OCI-LY1 (cell line): Measurements from ENCODE around the gene FAM53A.

Experiments used
- H2AFZ ChIP-seq: fragments of 200-600 bp; sonication (generic), shearing (Covaris generic); 2 replicates; pipeline ENCODE4 v1.6.0; 2014; ENCODE audit warnings: antibody characterized with exemption, mild to moderate bottlenecking, low read length
- H3F3A ChIP-seq: fragments of 200-600 bp; sonication (generic), shearing (Covaris generic); 2 replicates; pipeline ENCODE4 v1.6.0; 2014; ENCODE audit warnings: mild to moderate bottlenecking, antibody characterized with exemption, low read length, moderate library complexity; ENCODE audit not compliant: insufficient read depth
- H3K27ac ChIP-seq: fragments of 200-600 bp; sonication (generic); 2 replicates; pipeline ENCODE4 v1.5.1; 2014; ENCODE audit warnings: low read length, mixed run types, mild to moderate bottlenecking, low read depth; ENCODE audit not compliant: poor library complexity, severe bottlenecking
- H3K27me3 ChIP-seq: fragments of 200-600 bp; sonication (generic); 2 replicates; pipeline ENCODE4 v1.6.0; 2014; ENCODE audit warnings: antibody characterized with exemption, mild to moderate bottlenecking, low read length, moderate library complexity; ENCODE audit not compliant: insufficient read depth
- H3K36me3 ChIP-seq: fragments of 200-600 bp; sonication (generic); 2 replicates; pipeline ENCODE4 v1.6.1; 2014; ENCODE audit warnings: mild to moderate bottlenecking, antibody characterized with exemption, low read length, moderate library complexity, mixed read lengths; ENCODE audit not compliant: insufficient read depth
- H3K4me1 ChIP-seq: fragments of 200-600 bp; sonication (generic); 2 replicates; pipeline ENCODE4 v1.5.1; 2014; ENCODE audit warnings: mild to moderate bottlenecking, low read length, moderate library complexity; ENCODE audit not compliant: insufficient read depth, severe bottlenecking
- H3K4me2 ChIP-seq: fragments of 200-600 bp; sonication (generic), shearing (Covaris generic); 2 replicates; pipeline ENCODE4 v1.6.1; 2014; ENCODE audit warnings: low read length
- H3K4me3 ChIP-seq: fragments of 200-600 bp; sonication (generic); 2 replicates; pipeline ENCODE4 v1.5.1; 2014; ENCODE audit warnings: low read length, low read depth, mild to moderate bottlenecking, mixed read lengths; ENCODE audit not compliant: poor library complexity, severe bottlenecking
- H3K79me2 ChIP-seq: fragments of 200-600 bp; shearing (Covaris generic); 2 replicates; pipeline ENCODE4 v1.6.1; 2016; ENCODE audit warnings: mixed run types, low read length, mixed read lengths; ENCODE audit not compliant: insufficient read depth
- H3K9ac ChIP-seq: fragments of 200-600 bp; sonication (generic), shearing (Covaris generic); 2 replicates; pipeline ENCODE4 v1.6.1; 2014; ENCODE audit warnings: mild to moderate bottlenecking, low read length, mixed read lengths
- H3K9me2 ChIP-seq: fragments of 200-600 bp; sonication (generic), shearing (Covaris generic); 2 replicates; pipeline ENCODE4 v1.6.1; 2014; ENCODE audit warnings: low read depth, mild to moderate bottlenecking, low read length, mixed read lengths
- H3K9me3 ChIP-seq: fragments of 200-600 bp; shearing (Covaris generic); 2 replicates; pipeline ENCODE4 v1.6.1; 2014; ENCODE audit warnings: low read length, mixed read lengths
- H4K20me1 ChIP-seq: fragments of 200-600 bp; sonication (generic), shearing (Covaris generic); 2 replicates; pipeline ENCODE4 v1.6.0; 2016; ENCODE audit warnings: mild to moderate bottlenecking, low read length; ENCODE audit not compliant: insufficient read depth
- CTCF ChIP-seq: fragments of 200-600 bp; sonication (generic), shearing (Covaris generic); IDR thresholded peaks from 2 replicates; pipeline ENCODE4 v1.5.1; 2017; ENCODE audit warnings: mild to moderate bottlenecking, antibody characterized with exemption, low read length, moderate library complexity, mixed read lengths
- EZH2 ChIP-seq: fragments of 200-600 bp; sonication (generic), shearing (Covaris generic); IDR thresholded peaks from 2 replicates; pipeline ENCODE4 v1.8.0; 2017; ENCODE audit warnings: borderline replicate concordance, mixed run types, mild to moderate bottlenecking, antibody characterized with exemption, low read length, moderate library complexity, mixed read lengths

FAM53A gene

GRCh38 chr4:1622238-1622637 is 61.9 kb downstream of the FAM53A start:
- H3K36me3 ChIP-seq = no peaks in the 10 kb centered on the region
- no peaks in the 10 kb centered on the region for H3K9me2 ChIP-seq
- H4K20me1 ChIP-seq = no peaks in the 10 kb centered on the region
- H3K9me3 ChIP-seq = no peaks in the 10 kb centered on the region
- no peaks in the 10 kb centered on the region for H3F3A ChIP-seq
- no peaks in the 10 kb centered on the region for H3K27me3 ChIP-seq
- no peak overlapping the region for H3K4me2 ChIP-seq
- H3K27ac ChIP-seq = no peak overlapping the region
- no peak overlapping the region for H2AFZ ChIP-seq
- TF ChIP-seq CTCF = no peak
- TF ChIP-seq EZH2 = no peak
- no peak overlapping the region for H3K9ac ChIP-seq
- H3K79me2 ChIP-seq = no peaks in the 10 kb centered on the region
- H3K4me3 ChIP-seq = no peak overlapping the region
- H3K4me1 ChIP-seq = no peaks in the 10 kb centered on the region

- Histone ChIP-seq H2AFZ (no peak overlapping the region), H4K20me1 (no peaks in the 10 kb centered on the region), H3K4me3 (no peak overlapping the region), H3K27ac (no peak overlapping the region), H3K4me2 (no peak overlapping the region), H3K79me2 (no peaks in the 10 kb centered on the region), H3K36me3 (no peaks in the 10 kb centered on the region), H3K27me3 (no peaks in the 10 kb centered on the region), H3K9me3 (no peaks in the 10 kb centered on the region), H3K9me2 (no peaks in the 10 kb centered on the region), H3K4me1 (no peaks in the 10 kb centered on the region), H3K9ac (no peak overlapping the region), H3F3A (no peaks in the 10 kb centered on the region)
- TF ChIP-seq CTCF (no peak), EZH2 (no peak)
Observed at GRCh38 chr4:1621526-1621925, 62.6 kb downstream of the FAM53A start.

GRCh38 chr4:1619151-1619672 is 64.9 kb downstream of the FAM53A start:
- Histone ChIP-seq H2AFZ (no peak overlapping the region), H4K20me1 (no peaks in the 10 kb centered on the region), H3K4me3 (no peak overlapping the region), H3K9me2 (no peaks in the 10 kb centered on the region), H3K27me3 (no peaks in the 10 kb centered on the region), H3K79me2 (no peaks in the 10 kb centered on the region), H3K36me3 (no peaks in the 10 kb centered on the region), H3K4me1 (no peaks in the 10 kb centered on the region), H3K4me2 (no peak overlapping the region), H3K9ac (no peak overlapping the region), H3K9me3 (no peaks in the 10 kb centered on the region), H3F3A (no peaks in the 10 kb centered on the region), H3K27ac (no peak overlapping the region)
- TF ChIP-seq EZH2 (no peak), CTCF (no peak)
